KOPT-K1 (cell line): ENCODE measurements around the gene STK24.

ENCODE experiments used
- H3K27ac ChIP-seq: fragments of 200-600 bp; sonication (generic); 2 replicates; pipeline ENCODE4 v1.5.1; 2016; ENCODE audit warnings: antibody characterized with exemption, mild to moderate bottlenecking, low read depth, low read length; ENCODE audit not compliant: poor library complexity, severe bottlenecking
- H3K36me3 ChIP-seq: fragments of 200-600 bp; sonication (generic); 2 replicates; pipeline ENCODE4 v1.5.1; 2017; ENCODE audit warnings: antibody characterized with exemption, mild to moderate bottlenecking, low read length, moderate library complexity; ENCODE audit not compliant: insufficient read depth
- H3K9me3 ChIP-seq: fragments of 200-600 bp; sonication (generic); 2 replicates; pipeline ENCODE4 v1.5.1; 2017; ENCODE audit warnings: antibody characterized with exemption, low read length, mild to moderate bottlenecking; ENCODE audit not compliant: insufficient read depth, poor library complexity, severe bottlenecking

Gene STK24

DNA sequence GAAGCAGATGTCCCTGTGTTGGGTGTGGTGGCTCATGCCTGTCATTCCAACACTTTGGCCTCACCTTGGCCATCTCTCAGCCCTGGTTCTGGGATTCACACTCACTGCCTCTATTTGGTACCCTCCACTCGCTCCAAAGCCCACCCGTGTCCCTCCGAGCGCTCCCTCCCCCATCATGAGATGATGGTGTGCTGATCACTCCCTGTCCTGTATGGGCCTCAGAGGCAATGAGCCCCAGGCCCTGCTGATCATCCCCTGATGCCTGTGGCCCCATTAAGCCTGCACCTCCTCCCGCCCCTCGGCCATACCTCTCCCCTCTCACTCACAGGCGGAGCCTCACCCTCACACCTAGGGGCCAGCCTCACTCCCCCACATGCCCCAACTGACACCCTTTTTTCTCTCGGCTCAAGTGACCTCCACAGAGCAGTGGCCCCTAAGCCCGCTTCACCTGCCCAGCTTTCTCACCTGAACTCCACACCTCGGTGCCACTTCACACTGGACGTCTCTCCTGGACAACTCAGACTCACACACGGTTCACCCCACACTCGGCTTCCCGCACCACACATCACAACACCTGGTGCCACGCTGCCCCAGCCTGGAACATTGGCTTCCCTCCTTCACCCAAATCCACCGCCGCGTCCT lies 114.5 kb downstream of the STK24 start:
- Histone ChIP-seq H3K36me3 (peaks cover 96% of the 10 kb centered on the region), H3K27ac (no peak overlapping the region)

DNA sequence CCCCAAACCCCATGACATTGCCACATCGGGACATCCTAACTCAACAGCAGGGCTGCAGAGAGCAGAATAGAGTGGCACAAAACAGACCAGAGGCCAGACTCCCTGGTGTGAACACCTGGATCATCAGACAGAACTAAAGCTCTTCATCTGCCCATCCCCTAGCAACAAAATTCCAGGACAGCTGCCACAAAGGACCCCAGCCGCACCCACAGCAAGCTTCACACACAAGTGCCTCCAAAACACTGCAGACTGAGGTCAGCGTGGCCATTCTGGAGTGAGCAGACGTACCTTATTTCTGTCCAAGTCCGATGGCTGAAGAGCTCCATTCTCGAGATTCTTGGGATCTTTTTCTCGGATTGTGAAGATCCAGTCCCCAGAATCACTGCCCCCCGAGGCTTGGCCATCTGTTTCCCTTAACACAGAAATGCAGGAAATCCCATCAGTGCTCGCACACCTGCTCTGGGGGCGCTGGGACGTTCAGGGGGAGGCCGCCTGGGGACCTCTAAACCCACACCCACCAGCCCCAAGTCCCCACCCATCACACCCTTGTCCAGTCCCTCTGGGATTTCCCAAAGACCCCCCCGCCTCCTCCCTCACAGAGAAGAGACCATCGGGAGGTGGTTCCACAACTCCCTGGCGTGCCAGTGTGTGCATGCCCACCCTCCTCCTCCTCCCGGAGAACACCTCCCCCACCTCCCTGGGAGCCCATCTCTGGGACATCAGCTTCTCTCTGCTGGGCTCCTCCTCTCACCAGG lies 115.2 kb downstream of the STK24 start:
- peaks cover 91% of the 10 kb centered on the region for H3K36me3 ChIP-seq

More for the DNA sequence above, 114.5 kb downstream of the STK24 start:
- H3K9me3 ChIP-seq, result no peaks in the 10 kb centered on the region

GRCh38 chr13:98460516-98460915 lies 116.4 kb downstream of the STK24 start:
- no peaks in the 10 kb centered on the region for H3K9me3 ChIP-seq
- H3K36me3 ChIP-seq, result peaks cover 82% of the 10 kb centered on the region
- no peak overlapping the region for H3K27ac ChIP-seq

More for the DNA sequence above, 115.2 kb downstream of the STK24 start:
- Histone ChIP-seq H3K27ac (no peak overlapping the region), H3K9me3 (no peaks in the 10 kb centered on the region)

- H3K36me3 ChIP-seq, result peaks cover 79% of the 10 kb centered on the region
Measured at GRCh38 chr13:98459721-98460370, 117.1 kb downstream of the STK24 start.

GRCh38 chr13:98459171-98459681 lies 117.7 kb downstream of the STK24 start:
- Histone ChIP-seq H3K36me3 (peaks cover 77% of the 10 kb centered on the region), H3K9me3 (no peaks in the 10 kb centered on the region), H3K27ac (no peak overlapping the region)

More at GRCh38 chr13:98459721-98460370, 117.1 kb downstream of the STK24 start:
- Histone ChIP-seq H3K9me3 (no peaks in the 10 kb centered on the region), H3K27ac (no peak overlapping the region)

- Histone ChIP-seq H3K36me3 (peaks cover 75% of the 10 kb centered on the region), H3K27ac (no peak overlapping the region), H3K9me3 (no peaks in the 10 kb centered on the region)
Measured at GRCh38 chr13:98458431-98458830, 118.5 kb downstream of the STK24 start.

GRCh38 chr13:98457053-98457452 lies 119.9 kb downstream of the STK24 start:
- H3K36me3 ChIP-seq, result peaks cover 75% of the 10 kb centered on the region
- H3K27ac ChIP-seq, result peak overlapping the region; percentile 34
- no peaks in the 10 kb centered on the region for H3K9me3 ChIP-seq

DNA sequence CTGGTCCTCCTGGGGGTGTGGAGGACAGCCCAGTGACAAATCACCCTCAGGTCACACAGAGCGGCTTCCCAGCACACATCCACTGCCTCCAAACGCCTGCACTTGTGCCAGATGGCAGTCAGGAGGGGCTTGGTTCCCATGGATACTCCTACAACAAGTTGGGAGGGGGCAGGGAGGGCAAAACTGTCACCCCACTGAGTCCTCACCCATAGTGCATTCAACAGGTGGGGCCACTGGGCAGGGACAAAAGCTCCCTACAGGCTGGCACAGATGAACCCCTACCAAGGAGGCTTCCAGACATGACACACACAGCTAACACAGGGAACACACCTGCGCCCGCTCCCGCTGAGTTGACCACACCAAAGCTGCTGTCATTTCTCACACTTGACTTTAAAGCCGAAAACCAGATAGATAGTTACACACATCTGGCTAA lies 120.5 kb downstream of the STK24 start:
- peak overlapping the region; percentile 40 for H3K27ac ChIP-seq
- peaks cover 75% of the 10 kb centered on the region for H3K36me3 ChIP-seq
- no peaks in the 10 kb centered on the region for H3K9me3 ChIP-seq

GRCh38 chr13:98454389-98454881 lies 122.5 kb downstream of the STK24 start:
- H3K27ac ChIP-seq, result no peak overlapping the region
- peaks cover 63% of the 10 kb centered on the region for H3K36me3 ChIP-seq
- no peaks in the 10 kb centered on the region for H3K9me3 ChIP-seq

DNA sequence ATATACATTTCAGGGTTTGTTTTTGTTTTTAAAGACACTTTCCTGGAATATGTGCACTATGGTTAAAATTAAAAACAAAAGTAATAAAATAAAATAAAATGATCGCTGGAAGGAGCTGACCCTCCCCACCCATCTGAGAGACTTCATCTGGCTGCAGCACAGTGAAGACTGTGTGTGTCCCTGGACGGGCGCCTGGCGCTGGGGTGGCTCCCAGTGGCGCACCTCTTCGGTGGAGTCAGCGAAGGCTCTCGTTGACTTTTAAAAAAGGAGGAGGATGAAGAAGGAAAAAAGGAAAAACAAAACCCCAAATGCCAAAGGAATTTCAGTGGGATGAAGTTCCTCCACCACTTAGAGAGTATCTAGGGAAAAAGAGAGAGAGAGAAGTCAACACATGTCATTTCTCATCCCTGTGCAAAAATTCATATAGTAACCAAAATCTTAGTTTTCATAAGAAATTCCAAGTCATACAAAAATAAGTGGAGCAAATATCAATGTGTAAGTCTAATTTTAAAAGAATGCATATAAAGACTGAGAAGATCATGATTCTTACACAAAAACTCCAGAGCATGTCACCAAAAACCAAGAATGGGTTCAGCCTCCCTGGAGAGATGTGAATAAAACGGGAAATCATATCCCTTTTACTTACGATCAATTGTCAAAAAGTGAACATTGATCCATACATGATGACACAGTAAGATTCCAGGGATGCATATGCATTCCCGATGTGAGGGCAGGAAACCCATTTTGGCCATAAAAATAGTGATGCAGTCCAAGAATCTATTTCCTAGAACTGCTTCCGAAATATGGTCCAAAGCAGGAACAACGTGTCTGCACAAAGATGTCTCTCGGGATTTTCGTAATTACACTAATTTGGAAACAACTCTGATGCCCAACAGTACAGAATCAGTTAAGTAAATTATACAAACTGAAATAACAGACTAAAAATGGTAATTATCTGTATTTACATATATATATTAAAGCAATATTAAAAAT lies 123.8 kb downstream of the STK24 start:
- H3K27ac ChIP-seq, result no peak overlapping the region
- H3K36me3 ChIP-seq, result peaks cover 63% of the 10 kb centered on the region
- H3K9me3 ChIP-seq, result no peaks in the 10 kb centered on the region

DNA sequence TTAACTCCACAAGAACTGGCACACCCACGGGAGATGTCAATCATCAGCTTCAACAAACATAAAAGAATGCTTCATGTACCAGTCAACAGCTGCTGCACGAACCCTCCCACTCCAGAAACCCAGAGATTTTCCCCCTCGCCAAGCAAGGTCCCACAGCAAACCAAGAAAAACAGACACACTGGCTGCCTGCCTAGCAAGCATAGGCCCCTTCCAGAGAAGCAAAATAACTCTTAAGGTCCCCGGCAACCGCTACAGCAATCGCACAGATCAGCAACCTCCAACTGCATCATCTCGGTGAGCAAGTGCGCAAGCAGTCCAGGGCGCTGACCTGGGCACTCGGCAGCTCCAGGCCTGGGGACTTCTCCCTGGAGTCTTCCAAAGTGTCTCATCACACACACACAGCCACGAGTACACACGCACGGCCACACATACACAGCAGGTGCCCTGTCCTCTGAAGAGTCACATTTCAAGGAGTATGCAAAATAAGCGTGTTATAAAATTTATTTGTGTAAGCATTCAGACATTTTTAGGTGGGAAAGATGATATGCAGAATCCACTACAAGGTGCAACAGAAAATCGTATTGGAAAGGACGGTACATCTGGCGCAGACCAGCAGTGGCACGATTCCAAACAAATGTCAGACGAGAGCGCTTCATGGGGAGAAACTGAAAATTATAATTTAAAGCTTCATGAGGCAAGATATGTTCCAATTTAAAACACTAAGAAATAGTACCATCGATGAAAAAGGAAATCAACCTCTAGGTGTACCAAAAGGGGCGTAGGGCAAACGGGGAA lies 125.0 kb downstream of the STK24 start:
- Histone ChIP-seq H3K27ac (no peak overlapping the region), H3K36me3 (peaks cover 65% of the 10 kb centered on the region), H3K9me3 (no peaks in the 10 kb centered on the region)

- Histone ChIP-seq H3K9me3 (no peaks in the 10 kb centered on the region), H3K36me3 (peaks cover 66% of the 10 kb centered on the region), H3K27ac (peak overlapping the region; percentile 50)
Measured at GRCh38 chr13:98450539-98451111, 126.3 kb downstream of the STK24 start.

GRCh38 chr13:98450026-98450425 lies 126.9 kb downstream of the STK24 start:
- Histone ChIP-seq H3K36me3 (peaks cover 61% of the 10 kb centered on the region), H3K9me3 (no peaks in the 10 kb centered on the region), H3K27ac (peak overlapping the region; percentile 50)
